CD14-positive monocyte (primary cell): ENCODE measurements around the gene OR2T33. TPM values are rescaled to one million over a fixed set of nuclear protein-coding genes. Genes with fewer than 3 reads are reported as not detected.
"Not testable (repeated sequence)": the region's sequence is repeated elsewhere in the genome, so short reads cannot be mapped to it uniquely, and the experiment has no call there.

Source experiments
- DNase-seq, 3 donors: peaks; one replicate each; pipeline ENCODE4 v3.0.0-alpha.2; 2011 to 2022
- H2AFZ ChIP-seq: 2 replicates; pipeline ENCODE4 v1.6.0; 2012; ENCODE audit warnings: mild to moderate bottlenecking, low read depth, low read length, inconsistent platforms; ENCODE audit not compliant: insufficient read depth, poor library complexity, severe bottlenecking
- H3K27ac ChIP-seq, 2 donors: 1 replicate in 1 of 2; 2 replicates in 1 of 2; pipeline ENCODE4 v1.5.1; 2012 to 2013; ENCODE audit warnings: low read length in 2 of 2, control low read depth in 1 of 2, inconsistent platforms in 1 of 2, low read depth in 1 of 2, mild to moderate bottlenecking in 1 of 2
- H3K27me3 ChIP-seq, 2 donors: one replicate each; pipeline versions ENCODE4 v1.6.0 to v1.6.1; 2011 to 2013; ENCODE audit warnings: low read length in 2 of 2; ENCODE audit not compliant: control insufficient read depth in 2 of 2, insufficient read depth in 2 of 2
- H3K36me3 ChIP-seq, 2 donors: replicated peaks in 1 of 2; 1 replicate in 1 of 2; 2 replicates in 1 of 2; pipeline versions ENCODE4 v1.5.1 to v1.6.1; 2012 to 2013; ENCODE audit warnings: low read length in 2 of 2, control low read depth in 1 of 2, inconsistent platforms in 1 of 2, mild to moderate bottlenecking in 1 of 2; ENCODE audit not compliant: insufficient read depth in 2 of 2, control insufficient read depth in 1 of 2
- H3K4me1 ChIP-seq, 2 donors: 1 replicate in 1 of 2; 2 replicates in 1 of 2; pipeline versions ENCODE4 v1.5.1 to v1.6.1; 2012 to 2013; ENCODE audit warnings: low read length in 2 of 2, control low read depth in 1 of 2, inconsistent platforms in 1 of 2, mild to moderate bottlenecking in 1 of 2, moderate library complexity in 1 of 2; ENCODE audit not compliant: insufficient read depth in 2 of 2, control insufficient read depth in 1 of 2
- H3K4me2 ChIP-seq: replicated peaks from 2 replicates; pipeline ENCODE3; 2012; ENCODE audit warnings: low read length, moderate library complexity, mild to moderate bottlenecking; ENCODE audit not compliant: poor library complexity, severe bottlenecking; ENCODE audit errors: extremely low read depth
- H3K4me3 ChIP-seq, 3 experiments: fragments of 200-600 bp in 1 of 3; sonication (generic) in 1 of 3; replicated peaks in 1 of 3; 1 replicate in 2 of 3; 2 replicates in 1 of 3; pipeline ENCODE4 v1.5.1; 2011 to 2013; ENCODE audit warnings: low read length in 3 of 3, mild to moderate bottlenecking in 3 of 3, control low read depth in 2 of 3, low read depth in 2 of 3, inconsistent platforms in 1 of 3, moderate library complexity in 1 of 3
- H3K79me2 ChIP-seq: 2 replicates; pipeline ENCODE4 v1.6.0; 2012; ENCODE audit warnings: mild to moderate bottlenecking, control low read depth, inconsistent platforms, low read length, moderate library complexity; ENCODE audit not compliant: insufficient read depth
- H3K9ac ChIP-seq: 2 replicates; pipeline ENCODE4 v1.6.0; 2017; ENCODE audit warnings: low read length, mild to moderate bottlenecking; ENCODE audit not compliant: insufficient read depth, poor library complexity, severe bottlenecking
- H3K9me3 ChIP-seq, 2 donors: replicated peaks in 1 of 2; 1 replicate in 1 of 2; 2 replicates in 1 of 2; pipeline versions ENCODE4 v1.5.1 to v1.6.1; 2012 to 2013; ENCODE audit warnings: low read length in 2 of 2, control low read depth in 1 of 2; ENCODE audit not compliant: control insufficient read depth in 1 of 2, insufficient read depth in 1 of 2
- H4K20me1 ChIP-seq: 2 replicates; pipeline ENCODE4 v1.6.0; 2012; ENCODE audit warnings: mild to moderate bottlenecking, low read length, control low read depth, moderate library complexity; ENCODE audit not compliant: insufficient read depth
- H3K27ac Mint-ChIP-seq, 7 donors: one replicate each; pipeline ENCODE4 v1.8.0; 2020; ENCODE audit warnings: mild to moderate bottlenecking in 7 of 7, mixed read lengths in 7 of 7, moderate library complexity in 6 of 7, inconsistent platforms in 2 of 7
- H3K27me3 Mint-ChIP-seq, 3 donors: one replicate each; pipeline ENCODE4 v1.8.0; 2021 to 2022; ENCODE audit warnings: low read depth in 3 of 3, mild to moderate bottlenecking in 3 of 3, mixed read lengths in 3 of 3, moderate library complexity in 3 of 3, inconsistent platforms in 1 of 3
- H3K36me3 Mint-ChIP-seq, 2 donors: one replicate each; pipeline ENCODE4 v1.8.0; 2020; ENCODE audit warnings: mixed read lengths in 2 of 2, inconsistent platforms in 1 of 2, mild to moderate bottlenecking in 1 of 2
- H3K4me1 Mint-ChIP-seq: one replicate; pipeline ENCODE4 v1.8.0; 2020; ENCODE audit warnings: mild to moderate bottlenecking, mixed read lengths
- H3K4me3 Mint-ChIP-seq, 2 donors: one replicate each; pipeline ENCODE4 v1.8.0; 2020; ENCODE audit warnings: mild to moderate bottlenecking in 2 of 2, mixed read lengths in 2 of 2, moderate library complexity in 1 of 2
- H3K9me3 Mint-ChIP-seq, 7 donors: one replicate each; pipeline ENCODE4 v1.8.0; 2020 to 2022; ENCODE audit warnings: mixed read lengths in 7 of 7, mild to moderate bottlenecking in 6 of 7, moderate library complexity in 6 of 7, inconsistent platforms in 2 of 7
- CTCF ChIP-seq: fragments of 200-600 bp; IDR thresholded peaks from one replicate; pipeline ENCODE4 v1.8.0; 2022; ENCODE audit warnings: antibody characterized with exemption, mild to moderate bottlenecking
- WGBS: methylation state at CpG from one replicate; pipeline ENCODE4 v1.1.5; 2013; ENCODE audit warnings: missing lambda C conversion rate; ENCODE audit not compliant: insufficient coverage; 5-methylcytosine and 5-hydroxymethylcytosine counted together
- intact Hi-C, 2 donors: fragments of 100-400 bp; cut with micrococcal nuclease; formaldehyde crosslinking; loops; one replicate each; pipeline versions ENCODE4 v1.15.0 to v1.15.1; 2023
- polyA plus RNA-seq, 3 donors: library from polyadenylated mRNA; depleted of rRNA in 1 of 3; unstranded in 2 of 3; stranded (reverse) in 1 of 3; fragments of 300-500 nt in 2 of 3; fragments of >200 nt in 1 of 3; fragmentation: Illumina TruSeq in 2 of 3; gene quantifications; 1 replicate in 2 of 3; 2 replicates in 1 of 3; pipeline ENCODE4 v1.2.3, GENCODE V29; 2012 to 2021

The OR2T33 gene
- polyA plus RNA-seq, 3 donors: not detected

- H4K20me1 ChIP-seq: no peaks in the 10 kb centered on the region
- H3K4me2 ChIP-seq: no peak overlapping the region
- H3K4me1 ChIP-seq: no peaks in the 10 kb centered on the region
- no peaks in the 10 kb centered on the region for H3K36me3 ChIP-seq
- DNase-seq: no peak
- no peaks in the 10 kb centered on the region for H3K36me3 Mint-ChIP-seq
- no peaks in the 10 kb centered on the region for H3K79me2 ChIP-seq
- H3K27me3 Mint-ChIP-seq: peaks cover 0 to 2% (median 0%) of the 10 kb centered on the region in 3 donors
- H3K27ac ChIP-seq: no peak overlapping the region
- no peaks in the 10 kb centered on the region for H3K9me3 ChIP-seq
- no peak overlapping the region for H2AFZ ChIP-seq
- WGBS: no CpG with 5 or more reads among the region's 4 CpGs
- H3K9me3 Mint-ChIP-seq: peaks cover 0 to 5% (median 0%) of the 10 kb centered on the region in 7 donors
- H3K4me3 ChIP-seq: no peak overlapping the region
- no peak overlapping the region for H3K27ac Mint-ChIP-seq
- no peak overlapping the region for H3K9ac ChIP-seq
- H3K27me3 ChIP-seq: no peaks in the 10 kb centered on the region
- TF ChIP-seq CTCF: no peak
- no peak overlapping the region for H3K4me3 Mint-ChIP-seq
- intact Hi-C loops: no loop called here
- no peaks in the 10 kb centered on the region for H3K4me1 Mint-ChIP-seq
These were observed 9.6 kb downstream of the OR2T33 start for GRCh38 chr1:248268178-248268577.

GRCh38 chr1:248259309-248259708 lies 18.5 kb downstream of the OR2T33 start:
- H3K27me3 Mint-ChIP-seq, H3K36me3 Mint-ChIP-seq, H3K9me3 ChIP-seq, H3K27ac Mint-ChIP-seq, intact Hi-C loops, H3K79me2 ChIP-seq, H3K4me1 Mint-ChIP-seq, H3K4me3 Mint-ChIP-seq, H3K4me3 ChIP-seq, H4K20me1 ChIP-seq, H3K27ac ChIP-seq, H3K27me3 ChIP-seq, H3K36me3 ChIP-seq, H3K4me2 ChIP-seq, H3K4me1 ChIP-seq, DNase-seq, H2AFZ ChIP-seq, H3K9ac ChIP-seq: not testable (repeated sequence)
- peaks cover 4 to 24% (median 10%) of the 10 kb centered on the region in 7 donors for H3K9me3 Mint-ChIP-seq
- no CpG with 5 or more reads among the region's 1 CpG for WGBS
